WTC11 (cell line): ENCODE measurements around the gene OXT. TPM values are rescaled to one million over a fixed set of nuclear protein-coding genes. Genes with fewer than 3 reads are reported as not detected.

Source experiments
- ATAC-seq: fragments of 200-7000 bp; cut with Tn5 transposase; 2 replicates; pipeline ENCODE4 v1.10.0; 2021; ENCODE audit warnings: mild to moderate bottlenecking, moderate library complexity
- CTCF ChIA-PET: fragments of 300-600 bp; sonication (Branson Sonifier 250); formaldehyde crosslinking; loops from one replicate; lab custom pipeline; 2021; ENCODE audit warnings: antibody characterized with exemption; lab: Charles Lee
- POLR2A ChIA-PET: fragments of 350-600 bp; sonication (Branson Sonifier 250); formaldehyde crosslinking; loops from one replicate; lab custom pipeline; 2021; ENCODE audit warnings: antibody characterized with exemption; lab: Charles Lee
- DNase-seq: peaks from one replicate; pipeline ENCODE4 v3.0.0; 2021; ENCODE audit warnings: low spot score
- H3K27ac Mint-ChIP-seq: 2 replicates; pipeline ENCODE4 v1.8.0; 2021; ENCODE audit warnings: mixed read lengths
- H3K27me3 Mint-ChIP-seq: 2 replicates; pipeline ENCODE4 v1.8.0; 2021; ENCODE audit warnings: low read depth, mild to moderate bottlenecking, moderate library complexity, mixed read lengths
- H3K36me3 Mint-ChIP-seq: 2 replicates; pipeline ENCODE4 v1.8.0; 2021; ENCODE audit warnings: mixed read lengths
- H3K4me1 Mint-ChIP-seq: 2 replicates; pipeline ENCODE4 v1.8.0; 2022; ENCODE audit warnings: mixed read lengths
- H3K4me3 Mint-ChIP-seq: 2 replicates; pipeline ENCODE4 v1.8.0; 2021; ENCODE audit warnings: mild to moderate bottlenecking, moderate library complexity, mixed read lengths
- H3K9me3 Mint-ChIP-seq: 2 replicates; pipeline ENCODE4 v1.8.0; 2021; ENCODE audit warnings: mixed read lengths
- AR ChIP-seq: fragments of 250-450 bp; sonication (Bioruptor Pico); IDR thresholded peaks from 2 replicates; pipeline ENCODE4 v1.9.0; 2021; ENCODE audit warnings: mild to moderate bottlenecking
- ATF2 ChIP-seq: sonication (generic); formaldehyde crosslinking; IDR thresholded peaks from 2 replicates; pipeline ENCODE4 v1.8.1; 2022; ENCODE audit warnings: low read depth, missing genetic modification reagents, borderline replicate concordance
- ATF6 ChIP-seq: sonication (generic); formaldehyde crosslinking; IDR thresholded peaks from 2 replicates; pipeline ENCODE4 v1.8.1; 2023; ENCODE audit warnings: mild to moderate bottlenecking, missing genetic modification reagents
- ELF4 ChIP-seq: sonication (generic); formaldehyde crosslinking; IDR thresholded peaks from 2 replicates; pipeline ENCODE4 v1.8.1; 2022; ENCODE audit warnings: low read depth, mild to moderate bottlenecking, moderate library complexity, missing genetic modification reagents
- EMX1 ChIP-seq: fragments of 250-450 bp; sonication (Bioruptor Pico); IDR thresholded peaks from 2 replicates; pipeline ENCODE4 v1.8.0; 2021; ENCODE audit warnings: mild to moderate bottlenecking
- ESRRA ChIP-seq: sonication (generic); formaldehyde crosslinking; IDR thresholded peaks from 2 replicates; pipeline ENCODE4 v1.8.1; 2022; ENCODE audit warnings: mild to moderate bottlenecking, missing genetic modification reagents, borderline replicate concordance
- GABPB1 ChIP-seq: sonication (generic); formaldehyde crosslinking; IDR thresholded peaks from 2 replicates; pipeline ENCODE4 v1.8.1; 2023; ENCODE audit warnings: mild to moderate bottlenecking, missing genetic modification reagents
- IRF2 ChIP-seq: sonication (generic); formaldehyde crosslinking; IDR thresholded peaks from 2 replicates; pipeline ENCODE4 v1.8.0; 2022; ENCODE audit warnings: low read depth, missing genetic modification reagents, borderline replicate concordance
- JAZF1 ChIP-seq: fragments of 250-450 bp; sonication (Bioruptor Pico); IDR thresholded peaks from 2 replicates; pipeline ENCODE4 v1.9.0; 2021; ENCODE audit warnings: moderate library complexity, mild to moderate bottlenecking, inconsistent platforms
- MYBL2 ChIP-seq: sonication (generic); formaldehyde crosslinking; IDR thresholded peaks from 2 replicates; pipeline ENCODE4 v1.8.1; 2023; ENCODE audit warnings: mild to moderate bottlenecking, moderate library complexity, missing genetic modification reagents
- NR2C2 ChIP-seq: sonication (generic); formaldehyde crosslinking; IDR thresholded peaks from 2 replicates; pipeline ENCODE4 v1.8.0; 2022; ENCODE audit warnings: mild to moderate bottlenecking, missing genetic modification reagents
- OVOL2 ChIP-seq: fragments of 250-450 bp; sonication (Bioruptor Pico); IDR thresholded peaks from 2 replicates; pipeline ENCODE4 v1.9.0; 2021; ENCODE audit warnings: mild to moderate bottlenecking, borderline replicate concordance
- RELA ChIP-seq: sonication (generic); formaldehyde crosslinking; IDR thresholded peaks from 2 replicates; pipeline ENCODE4 v1.8.1; 2022; ENCODE audit warnings: missing genetic modification reagents, mild to moderate bottlenecking, borderline replicate concordance
- SP1 ChIP-seq: sonication (generic); formaldehyde crosslinking; conservative IDR thresholded peaks from 2 replicates; pipeline ENCODE4 v1.8.1; 2022; ENCODE audit warnings: missing genetic modification reagents
- TCF7 ChIP-seq: sonication (generic); formaldehyde crosslinking; IDR thresholded peaks from 2 replicates; pipeline ENCODE4 v1.8.0; 2022; ENCODE audit warnings: mild to moderate bottlenecking, low read depth, missing genetic modification reagents, moderate library complexity
- TEAD4 ChIP-seq: sonication (generic); formaldehyde crosslinking; IDR thresholded peaks from 2 replicates; pipeline ENCODE4 v1.8.0; 2022; ENCODE audit warnings: mild to moderate bottlenecking, missing genetic modification reagents
- ZMAT4 ChIP-seq: fragments of 250-450 bp; sonication (Bioruptor Pico); IDR thresholded peaks from 2 replicates; pipeline ENCODE4 v1.9.0; 2021; ENCODE audit warnings: mild to moderate bottlenecking
- ZNF232 ChIP-seq: sonication (generic); formaldehyde crosslinking; IDR thresholded peaks from 2 replicates; pipeline ENCODE4 v1.8.0; 2022; ENCODE audit warnings: mild to moderate bottlenecking, missing genetic modification reagents
- ZNF671 ChIP-seq: fragments of 250-450 bp; sonication (Bioruptor Pico); IDR thresholded peaks from 2 replicates; pipeline ENCODE4 v1.8.0; 2021; ENCODE audit warnings: mild to moderate bottlenecking
- total RNA-seq: library from RNA; stranded (reverse); gene quantifications from 3 replicates; pipeline ENCODE4 v1.2.3, GENCODE V29; 2021
- TF ChIP-seq, protein P1 (sequence below): sonication (generic); formaldehyde crosslinking; IDR thresholded peaks from 2 replicates; pipeline ENCODE4 v1.8.0; 2022; ENCODE audit warnings: missing genetic modification reagents
- TF ChIP-seq, protein P2 (sequence below): sonication (generic); formaldehyde crosslinking; IDR thresholded peaks from 2 replicates; pipeline ENCODE4 v1.8.0; 2022; ENCODE audit warnings: mild to moderate bottlenecking, missing genetic modification reagents

Gene OXT
- total RNA-seq, 1 experiment from 2014 or later = not detected

GRCh38 chr20:3107464-3108025 lies 36.1 kb downstream of the OXT start:
- ATAC-seq = no peak
- DNase-seq = no peak
- no peak overlapping the region for H3K27ac Mint-ChIP-seq
- H3K9me3 Mint-ChIP-seq = no peaks in the 10 kb centered on the region
- no peak for TF ChIP-seq OVOL2
- TF ChIP-seq SP1 (CRISPR knock-in tag) = no peak
- peak; percentile 8; the same call in 1 of the 2 replicates for TF ChIP-seq GABPB1 (CRISPR knock-in tag)
- TF ChIP-seq RELA (CRISPR knock-in tag) = no peak
- no peak overlapping the region for H3K4me3 Mint-ChIP-seq
- no peaks in the 10 kb centered on the region for H3K36me3 Mint-ChIP-seq
- H3K4me1 Mint-ChIP-seq = peaks cover 9% of the 10 kb centered on the region; the same call in 1 of the 2 replicates
- POLR2A ChIA-PET = no interaction called here
- H3K27me3 Mint-ChIP-seq = no peaks in the 10 kb centered on the region
- CTCF ChIA-PET = interaction anchor here (1.7 to 2.0 kb wide), 2 partner anchors 11 to 38 kb away, joined by 5 to 7 read pairs; no protein-coding TSS in a partner anchor

- no peak for ATAC-seq
- CTCF ChIA-PET = interaction anchor here (0.7 to 1.5 kb wide), 4 partner anchors 40 to 167 kb away, joined by 3 to 7 read pairs (median 3); no protein-coding TSS in a partner anchor
- no peak overlapping the region for H3K4me3 Mint-ChIP-seq
- POLR2A ChIA-PET = interaction anchor here (0.7 kb wide), 1 partner anchor 78 kb away, joined by 4 read pairs; no protein-coding TSS in a partner anchor
- H3K4me1 Mint-ChIP-seq = 0 out of 2 replicates have a peak, but pooled peaks cover 4% of the 10 kb centered on the region
- H3K36me3 Mint-ChIP-seq = no peaks in the 10 kb centered on the region
- no peaks in the 10 kb centered on the region for H3K27me3 Mint-ChIP-seq
- no peaks in the 10 kb centered on the region for H3K9me3 Mint-ChIP-seq
- DNase-seq = no peak
- no peak overlapping the region for H3K27ac Mint-ChIP-seq
- TF ChIP-seq ATF2 (CRISPR knock-in tag) (no peak), ESRRA (CRISPR knock-in tag) (no peak), JAZF1 (CRISPR knock-in tag) (no peak), ZNF671 (CRISPR knock-in tag) (no peak), TEAD4 (CRISPR knock-in tag) (no peak), ZNF232 (CRISPR knock-in tag) (no peak), TCF7 (CRISPR knock-in tag) (no peak), ZMAT4 (CRISPR knock-in tag) (no peak), IRF2 (CRISPR knock-in tag) (no peak), EMX1 (CRISPR knock-in tag) (no peak), NR2C2 (CRISPR knock-in tag) (no peak), MYBL2 (CRISPR knock-in tag) (no peak), ATF6 (CRISPR knock-in tag) (no peak), ELF4 (CRISPR knock-in tag) (no peak), AR (CRISPR knock-in tag) (no peak)
- TF ChIP-seq, protein P1, sequence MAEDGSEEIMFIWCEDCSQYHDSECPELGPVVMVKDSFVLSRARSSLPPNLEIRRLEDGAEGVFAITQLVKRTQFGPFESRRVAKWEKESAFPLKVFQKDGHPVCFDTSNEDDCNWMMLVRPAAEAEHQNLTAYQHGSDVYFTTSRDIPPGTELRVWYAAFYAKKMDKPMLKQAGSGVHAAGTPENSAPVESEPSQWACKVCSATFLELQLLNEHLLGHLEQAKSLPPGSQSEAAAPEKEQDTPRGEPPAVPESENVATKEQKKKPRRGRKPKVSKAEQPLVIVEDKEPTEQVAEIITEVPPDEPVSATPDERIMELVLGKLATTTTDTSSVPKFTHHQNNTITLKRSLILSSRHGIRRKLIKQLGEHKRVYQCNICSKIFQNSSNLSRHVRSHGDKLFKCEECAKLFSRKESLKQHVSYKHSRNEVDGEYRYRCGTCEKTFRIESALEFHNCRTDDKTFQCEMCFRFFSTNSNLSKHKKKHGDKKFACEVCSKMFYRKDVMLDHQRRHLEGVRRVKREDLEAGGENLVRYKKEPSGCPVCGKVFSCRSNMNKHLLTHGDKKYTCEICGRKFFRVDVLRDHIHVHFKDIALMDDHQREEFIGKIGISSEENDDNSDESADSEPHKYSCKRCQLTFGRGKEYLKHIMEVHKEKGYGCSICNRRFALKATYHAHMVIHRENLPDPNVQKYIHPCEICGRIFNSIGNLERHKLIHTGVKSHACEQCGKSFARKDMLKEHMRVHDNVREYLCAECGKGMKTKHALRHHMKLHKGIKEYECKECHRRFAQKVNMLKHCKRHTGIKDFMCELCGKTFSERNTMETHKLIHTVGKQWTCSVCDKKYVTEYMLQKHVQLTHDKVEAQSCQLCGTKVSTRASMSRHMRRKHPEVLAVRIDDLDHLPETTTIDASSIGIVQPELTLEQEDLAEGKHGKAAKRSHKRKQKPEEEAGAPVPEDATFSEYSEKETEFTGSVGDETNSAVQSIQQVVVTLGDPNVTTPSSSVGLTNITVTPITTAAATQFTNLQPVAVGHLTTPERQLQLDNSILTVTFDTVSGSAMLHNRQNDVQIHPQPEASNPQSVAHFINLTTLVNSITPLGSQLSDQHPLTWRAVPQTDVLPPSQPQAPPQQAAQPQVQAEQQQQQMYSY (CRISPR knock-in tag) = no peak
- TF ChIP-seq, protein P2, sequence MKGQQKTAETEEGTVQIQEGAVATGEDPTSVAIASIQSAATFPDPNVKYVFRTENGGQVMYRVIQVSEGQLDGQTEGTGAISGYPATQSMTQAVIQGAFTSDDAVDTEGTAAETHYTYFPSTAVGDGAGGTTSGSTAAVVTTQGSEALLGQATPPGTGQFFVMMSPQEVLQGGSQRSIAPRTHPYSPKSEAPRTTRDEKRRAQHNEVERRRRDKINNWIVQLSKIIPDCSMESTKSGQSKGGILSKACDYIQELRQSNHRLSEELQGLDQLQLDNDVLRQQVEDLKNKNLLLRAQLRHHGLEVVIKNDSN (CRISPR knock-in tag) = no peak
These were observed 38.2 kb downstream of the OXT start for GRCh38 chr20:3109350-3110302.
